Camera-type eye (tissue), 1 donor: Measurements from ENCODE around the gene KEL. TPM values are rescaled to one million over a fixed set of nuclear protein-coding genes. Genes with fewer than 3 reads are reported as not detected.

ENCODE experiments used
- total RNA-seq: library from RNA; depleted of rRNA; stranded (reverse); fragments of >200 nt; gene quantifications from one replicate; pipeline ENCODE4 v1.2.3, GENCODE V29; 2014

Gene KEL
- 5.1 TPM for total RNA-seq

GRCh38 chr7:142961973-142962926 lies at the start of gene KEL:
KEL (minus strand) TSS chr7:142962363; CDS start chr7:142962206, 157 bp downstream.

GRCh38 chr7:142939226-142939910 lies 22.8 kb downstream of the KEL start, which contains the start of gene LLCFC1:
LLCFC1 (plus strand) TSS chr7:142939484; CDS start chr7:142939622, 138 bp downstream.

GRCh38 chr7:142933624-142934023 lies 28.5 kb downstream of the KEL start, which contains the start of gene TRPV5:
TRPV5 (minus strand) TSS chr7:142933746; CDS start chr7:142933459, 287 bp downstream.

Other genes with a start within 250 kb of the KEL start
- not detected for gene PRSS1, start 212.9 kb downstream of the KEL start, total RNA-seq
- gene PRSS2, start 191.4 kb downstream of the KEL start, total RNA-seq: not detected
- 17.3 TPM for gene EPHB6, start 107.3 kb downstream of the KEL start, total RNA-seq
- gene TRPV6, start 76.6 kb downstream of the KEL start, total RNA-seq: 0.55 TPM
- 0.16 TPM for gene TRPV5, start 28.6 kb downstream of the KEL start, total RNA-seq
- not detected for gene LLCFC1, start 22.9 kb downstream of the KEL start, total RNA-seq
- gene OR9A2, start 64.8 kb upstream of the KEL start, total RNA-seq: not detected
- not detected for gene OR6V1, start 90.0 kb upstream of the KEL start, total RNA-seq
- not detected for gene PIP, start 169.7 kb upstream of the KEL start, total RNA-seq
- gene TAS2R39, start 221.1 kb upstream of the KEL start, total RNA-seq: not detected